ENCODE measurements around the gene GTF2IRD1.

Gene GTF2IRD1

GRCh38 chr7:74575083-74575784 lies 121.5 kb downstream of the GTF2IRD1 start:
- Histone ChIP-seq H3K36me3 (ENCODE audit: insufficient read depth, low read length) (no peaks in the 10 kb centered on the region), H3K4me1 (ENCODE audit: insufficient read depth, low read length) (peaks cover 3% of the 10 kb centered on the region; the same call in 1 of the 2 replicates), H3K9me3 (ENCODE audit: control insufficient read depth, insufficient read depth, low read length) (no peaks in the 10 kb centered on the region), H3K9ac (ENCODE audit: low read depth, low read length) (no peak overlapping the region)

- Histone ChIP-seq H3K9me3 (ENCODE audit: control insufficient read depth, insufficient read depth, low read length) (no peaks in the 10 kb centered on the region), H3K9ac (ENCODE audit: low read depth, low read length) (no peak overlapping the region), H3K36me3 (ENCODE audit: insufficient read depth, low read length) (no peaks in the 10 kb centered on the region), H3K4me1 (ENCODE audit: insufficient read depth, low read length) (peaks cover 3% of the 10 kb centered on the region; the same call in 1 of the 2 replicates)
Measured at GRCh38 chr7:74575811-74576210, 122.1 kb downstream of the GTF2IRD1 start.

GRCh38 chr7:74579800-74580685 lies 126.3 kb downstream of the GTF2IRD1 start:
- H3K4me1 ChIP-seq (ENCODE audit: insufficient read depth, low read length) = peaks cover 8% of the 10 kb centered on the region

GRCh38 chr7:74581916-74582440 lies 128.3 kb downstream of the GTF2IRD1 start:
- H3K4me1 ChIP-seq (ENCODE audit: insufficient read depth, low read length) = peaks cover 13% of the 10 kb centered on the region
- H3K36me3 ChIP-seq (ENCODE audit: insufficient read depth, low read length) = no peaks in the 10 kb centered on the region
- H3K9ac ChIP-seq (ENCODE audit: low read depth, low read length) = no peak overlapping the region
- H3K9me3 ChIP-seq (ENCODE audit: control insufficient read depth, insufficient read depth, low read length) = no peaks in the 10 kb centered on the region

More at GRCh38 chr7:74579800-74580685, 126.3 kb downstream of the GTF2IRD1 start:
- no peaks in the 10 kb centered on the region for H3K9me3 ChIP-seq (ENCODE audit: control insufficient read depth, insufficient read depth, low read length)
- no peaks in the 10 kb centered on the region for H3K36me3 ChIP-seq (ENCODE audit: insufficient read depth, low read length)
- H3K9ac ChIP-seq (ENCODE audit: low read depth, low read length) = no peak overlapping the region

- Histone ChIP-seq H3K9ac (ENCODE audit: low read depth, low read length) (no peak overlapping the region), H3K4me1 (ENCODE audit: insufficient read depth, low read length) (peaks cover 19% of the 10 kb centered on the region), H3K9me3 (ENCODE audit: control insufficient read depth, insufficient read depth, low read length) (no peaks in the 10 kb centered on the region), H3K36me3 (ENCODE audit: insufficient read depth, low read length) (no peaks in the 10 kb centered on the region)
Measured at GRCh38 chr7:74582447-74583039, 128.8 kb downstream of the GTF2IRD1 start.

- no peaks in the 10 kb centered on the region for H3K9me3 ChIP-seq (ENCODE audit: control insufficient read depth, insufficient read depth, low read length)
- no peaks in the 10 kb centered on the region for H3K36me3 ChIP-seq (ENCODE audit: insufficient read depth, low read length)
- no peak overlapping the region for H3K9ac ChIP-seq (ENCODE audit: low read depth, low read length)
- H3K4me1 ChIP-seq (ENCODE audit: insufficient read depth, low read length) = peaks cover 22% of the 10 kb centered on the region
Measured at GRCh38 chr7:74583630-74584029, 129.9 kb downstream of the GTF2IRD1 start.

- H3K36me3 ChIP-seq (ENCODE audit: insufficient read depth, low read length) = no peaks in the 10 kb centered on the region
- H3K4me1 ChIP-seq (ENCODE audit: insufficient read depth, low read length) = peaks cover 22% of the 10 kb centered on the region
- no peaks in the 10 kb centered on the region for H3K9me3 ChIP-seq (ENCODE audit: control insufficient read depth, insufficient read depth, low read length)
- H3K9ac ChIP-seq (ENCODE audit: low read depth, low read length) = no peak overlapping the region
Measured at GRCh38 chr7:74584160-74584954, 130.7 kb downstream of the GTF2IRD1 start.

- peaks cover 19% of the 10 kb centered on the region for H3K4me1 ChIP-seq (ENCODE audit: insufficient read depth, low read length)
Measured at GRCh38 chr7:74585844-74586243, 132.1 kb downstream of the GTF2IRD1 start.

GRCh38 chr7:74586258-74587175 lies 132.8 kb downstream of the GTF2IRD1 start:
- Histone ChIP-seq H3K9me3 (ENCODE audit: control insufficient read depth, insufficient read depth, low read length) (no peaks in the 10 kb centered on the region), H3K36me3 (ENCODE audit: insufficient read depth, low read length) (peaks cover 4% of the 10 kb centered on the region; the same call in 1 of the 2 replicates), H3K9ac (ENCODE audit: low read depth, low read length) (no peak overlapping the region), H3K4me1 (ENCODE audit: insufficient read depth, low read length) (peaks cover 19% of the 10 kb centered on the region)

More at GRCh38 chr7:74585844-74586243, 132.1 kb downstream of the GTF2IRD1 start:
- H3K36me3 ChIP-seq (ENCODE audit: insufficient read depth, low read length) = peaks cover 4% of the 10 kb centered on the region; the same call in 1 of the 2 replicates
- H3K9me3 ChIP-seq (ENCODE audit: control insufficient read depth, insufficient read depth, low read length) = no peaks in the 10 kb centered on the region
- H3K9ac ChIP-seq (ENCODE audit: low read depth, low read length) = no peak overlapping the region

GRCh38 chr7:74587435-74588126 lies 133.9 kb downstream of the GTF2IRD1 start:
- no peak overlapping the region for H3K9ac ChIP-seq (ENCODE audit: low read depth, low read length)

GRCh38 chr7:74590813-74591212 lies 137.1 kb downstream of the GTF2IRD1 start:
- Histone ChIP-seq H3K9ac (ENCODE audit: low read depth, low read length) (no peak overlapping the region), H3K9me3 (ENCODE audit: control insufficient read depth, insufficient read depth, low read length) (no peaks in the 10 kb centered on the region), H3K36me3 (ENCODE audit: insufficient read depth, low read length) (peaks cover 7% of the 10 kb centered on the region), H3K4me1 (ENCODE audit: insufficient read depth, low read length) (peaks cover 14% of the 10 kb centered on the region)

More at GRCh38 chr7:74587435-74588126, 133.9 kb downstream of the GTF2IRD1 start:
- Histone ChIP-seq H3K36me3 (ENCODE audit: insufficient read depth, low read length) (peaks cover 4% of the 10 kb centered on the region; the same call in 1 of the 2 replicates), H3K4me1 (ENCODE audit: insufficient read depth, low read length) (peaks cover 19% of the 10 kb centered on the region), H3K9me3 (ENCODE audit: control insufficient read depth, insufficient read depth, low read length) (no peaks in the 10 kb centered on the region)

GRCh38 chr7:74598558-74598957 lies 144.9 kb downstream of the GTF2IRD1 start:
- Histone ChIP-seq H3K36me3 (ENCODE audit: insufficient read depth, low read length) (peaks cover 5% of the 10 kb centered on the region; the same call in 1 of the 2 replicates), H3K4me1 (ENCODE audit: insufficient read depth, low read length) (no peaks in the 10 kb centered on the region), H3K9ac (ENCODE audit: low read depth, low read length) (no peak overlapping the region)

More at GRCh38 chr7:74598558-74598957, 144.9 kb downstream of the GTF2IRD1 start:
- no peaks in the 10 kb centered on the region for H3K9me3 ChIP-seq (ENCODE audit: control insufficient read depth, insufficient read depth, low read length)
